GM20431 (cell line): Measurements from ENCODE around the gene AK5.

ENCODE experiments used
- in situ Hi-C: fragments of 300-500 bp; cut with MseI, MboI; formaldehyde crosslinking; loops from one replicate; pipeline ENCODE4 v1.15.0; 2020; ENCODE audit warnings: low sequenced_read_pairs; ENCODE audit not compliant: unreplicated experiment

AK5 gene

DNA sequence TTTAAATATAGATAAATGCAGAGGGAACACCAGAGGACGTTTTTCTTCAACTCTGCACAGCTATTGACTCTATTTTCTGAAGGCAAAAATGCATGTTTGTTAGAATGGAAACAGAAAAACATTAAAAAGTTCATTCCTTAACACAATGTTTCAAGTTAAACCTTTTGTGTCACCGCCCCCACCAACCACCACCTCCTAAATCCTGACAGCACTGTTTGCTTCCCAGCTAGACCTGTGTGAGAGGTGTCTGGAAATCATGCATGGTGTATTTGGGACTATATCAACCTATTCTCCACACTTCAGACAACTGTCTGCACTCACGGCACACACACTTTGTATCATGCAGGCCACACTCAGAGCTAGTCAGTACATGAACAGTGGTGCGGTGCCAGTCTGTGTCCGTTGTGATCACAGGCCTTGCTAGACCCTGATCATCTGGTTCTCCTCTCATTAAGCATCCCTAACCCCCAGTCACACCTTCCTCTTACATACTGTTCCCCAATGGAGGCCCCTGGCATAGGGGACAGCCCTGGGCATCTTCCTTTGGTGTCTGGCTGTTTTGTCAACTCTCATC lies 276.9 kb downstream of the AK5 start:
- in situ Hi-C loops: no loop called here

DNA sequence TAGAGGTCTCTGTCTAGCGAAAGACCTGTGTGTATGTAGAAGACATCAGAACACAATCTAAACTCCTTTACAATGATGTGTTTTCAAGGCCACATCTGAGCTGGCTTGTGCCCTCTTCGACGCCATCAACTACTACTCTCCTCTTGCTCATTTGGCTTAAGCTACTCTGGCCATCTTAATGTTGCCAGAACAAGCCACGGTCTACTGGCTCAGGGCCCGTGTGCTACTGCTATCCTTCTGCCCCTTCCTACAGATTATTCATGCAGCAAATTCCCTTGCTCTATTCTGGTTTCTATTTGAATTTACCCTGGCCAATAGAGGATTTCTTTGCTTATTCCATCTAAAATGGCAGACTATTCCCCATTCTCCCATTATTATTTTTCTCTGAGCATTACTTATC lies 278.9 kb downstream of the AK5 start:
- in situ Hi-C loops: no loop called here

DNA sequence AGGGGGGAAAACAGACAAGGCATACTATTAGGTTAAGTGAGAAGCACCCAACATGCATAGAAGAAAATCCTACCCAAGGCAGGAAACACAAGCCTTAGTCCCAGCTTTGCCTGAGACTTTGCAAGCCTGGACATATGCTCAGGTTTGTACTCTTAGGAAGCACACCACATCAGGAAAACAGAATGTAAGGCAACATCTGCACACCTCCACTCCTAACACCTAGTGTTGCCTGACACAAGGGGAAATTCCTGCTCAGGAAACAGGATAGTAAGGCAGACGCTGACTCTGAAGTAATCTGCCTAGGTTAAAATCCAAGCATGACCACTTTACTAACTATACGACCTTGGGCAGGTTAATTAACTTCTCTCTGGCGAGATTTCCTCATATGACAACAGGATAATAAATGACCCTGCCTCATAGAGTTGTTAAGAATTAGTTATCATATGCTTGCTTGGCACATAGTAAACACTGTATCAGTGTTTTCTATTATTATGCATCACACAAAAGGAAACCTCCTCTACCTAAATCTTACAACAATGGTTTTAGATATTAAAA lies 280.9 kb downstream of the AK5 start:
- in situ Hi-C loops: no loop called here

DNA sequence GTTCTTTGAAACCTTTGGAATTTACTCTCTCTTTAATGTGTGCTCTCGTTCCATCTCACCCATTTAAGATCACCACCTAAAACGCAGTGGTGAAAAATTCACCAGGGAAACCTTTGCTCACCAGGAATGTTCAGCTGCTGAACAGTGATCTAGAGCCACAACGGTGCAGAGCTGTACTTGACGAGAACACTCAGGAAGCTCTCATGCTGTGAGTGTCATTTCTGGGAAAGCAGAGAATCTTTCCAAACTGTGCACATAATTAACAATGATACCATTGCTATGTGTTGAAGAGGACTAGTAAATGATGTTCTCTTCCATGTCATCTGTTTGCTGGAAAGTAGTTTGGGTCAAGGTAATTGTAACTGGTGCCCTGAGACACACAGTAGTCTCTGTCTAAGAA lies 283.5 kb downstream of the AK5 start:
- in situ Hi-C loops: no loop called here

DNA sequence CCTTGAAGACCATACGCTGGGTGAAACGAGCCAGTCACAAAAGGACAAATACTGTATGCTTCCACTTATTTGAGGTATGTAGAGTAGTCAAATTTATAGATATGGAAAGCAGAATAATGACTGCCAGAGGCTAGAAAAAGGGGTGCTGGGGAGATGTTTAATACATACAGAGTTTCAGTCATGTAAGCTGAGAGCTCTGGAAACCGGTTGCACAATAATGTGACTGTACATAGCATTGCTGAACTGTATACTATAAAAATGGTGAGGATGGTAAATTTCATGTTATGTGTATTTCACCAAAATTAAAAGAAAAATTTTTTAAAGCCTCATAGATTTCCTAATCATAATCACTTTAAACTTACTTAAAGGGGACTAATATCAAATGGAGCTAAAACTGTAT lies 289.8 kb downstream of the AK5 start:
- in situ Hi-C loops: no loop called here

DNA sequence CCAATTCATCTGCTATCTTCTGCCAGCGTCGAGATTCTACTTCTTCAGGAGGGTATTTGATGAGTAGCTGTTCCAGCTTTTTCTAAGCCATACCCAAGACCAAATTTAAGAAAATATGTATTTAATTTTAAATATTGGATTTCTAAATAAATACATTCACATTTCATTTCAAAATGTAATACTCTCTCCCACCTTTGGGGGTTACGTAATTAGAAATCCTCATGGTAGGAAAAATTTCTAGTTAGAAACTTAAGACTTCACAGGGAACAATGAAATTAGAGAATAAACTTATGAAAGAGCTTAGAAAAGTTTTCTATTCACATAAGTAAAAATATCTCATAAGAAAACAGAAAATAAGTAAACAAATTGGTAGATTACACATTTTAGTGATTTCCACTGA lies 297.7 kb downstream of the AK5 start:
- in situ Hi-C loops: no loop called here

DNA sequence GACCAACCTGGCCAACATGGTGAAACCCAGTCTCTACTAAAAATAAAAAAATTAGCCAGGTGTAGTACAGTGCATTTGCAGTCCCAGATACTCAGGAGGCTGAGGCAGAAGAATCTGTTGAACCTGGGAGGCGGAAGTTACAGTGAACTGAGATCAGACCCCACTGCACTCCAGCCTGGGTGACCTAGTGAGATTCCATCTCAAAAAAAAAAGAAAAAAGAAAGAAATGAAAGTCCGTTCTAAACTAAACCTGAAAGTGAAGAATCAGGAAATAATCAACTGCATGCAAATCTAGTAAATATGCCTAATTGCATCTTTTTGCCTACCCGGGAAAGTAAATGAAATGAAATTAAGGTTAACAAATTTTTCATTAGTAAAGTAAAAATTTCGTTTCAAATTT lies 301.1 kb downstream of the AK5 start:
- in situ Hi-C loops: no loop called here

DNA sequence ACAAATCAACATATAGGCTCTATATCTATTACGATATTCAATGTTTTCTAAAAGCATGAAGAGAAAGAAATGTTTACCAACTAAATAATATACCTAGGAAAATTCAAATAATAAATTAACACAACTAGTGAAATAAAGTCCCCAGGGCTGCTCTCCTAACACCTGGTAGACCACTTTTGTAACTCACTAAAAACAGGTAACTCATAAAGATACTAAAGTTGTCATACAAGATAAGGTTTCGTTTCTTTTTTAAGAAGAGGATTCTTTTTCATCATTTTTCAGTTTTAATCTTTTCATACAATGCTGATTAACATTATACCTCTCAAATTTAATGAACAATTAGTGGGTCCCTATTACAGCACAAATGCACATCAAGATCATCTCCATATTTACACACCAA lies 301.7 kb downstream of the AK5 start:
- in situ Hi-C loops: no loop called here

DNA sequence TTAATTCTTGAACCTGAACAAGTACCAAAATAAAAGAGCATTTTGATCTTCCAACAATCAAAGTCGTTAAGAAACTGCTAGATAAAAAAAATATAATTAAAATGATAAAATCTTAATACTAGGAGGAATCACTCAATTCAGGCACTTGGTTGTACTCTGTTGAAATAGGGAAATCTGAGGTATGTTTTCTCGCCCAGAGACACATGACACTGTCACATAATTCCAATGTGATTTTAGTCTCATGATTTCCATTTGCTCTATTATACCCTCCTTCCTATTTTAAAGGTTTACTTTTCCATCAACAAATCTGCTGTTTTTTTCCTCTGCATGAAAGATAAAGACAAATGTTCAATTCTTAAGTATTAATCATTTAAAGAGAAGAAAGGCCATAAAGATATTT lies 303.1 kb downstream of the AK5 start:
- in situ Hi-C loops: no loop called here

DNA sequence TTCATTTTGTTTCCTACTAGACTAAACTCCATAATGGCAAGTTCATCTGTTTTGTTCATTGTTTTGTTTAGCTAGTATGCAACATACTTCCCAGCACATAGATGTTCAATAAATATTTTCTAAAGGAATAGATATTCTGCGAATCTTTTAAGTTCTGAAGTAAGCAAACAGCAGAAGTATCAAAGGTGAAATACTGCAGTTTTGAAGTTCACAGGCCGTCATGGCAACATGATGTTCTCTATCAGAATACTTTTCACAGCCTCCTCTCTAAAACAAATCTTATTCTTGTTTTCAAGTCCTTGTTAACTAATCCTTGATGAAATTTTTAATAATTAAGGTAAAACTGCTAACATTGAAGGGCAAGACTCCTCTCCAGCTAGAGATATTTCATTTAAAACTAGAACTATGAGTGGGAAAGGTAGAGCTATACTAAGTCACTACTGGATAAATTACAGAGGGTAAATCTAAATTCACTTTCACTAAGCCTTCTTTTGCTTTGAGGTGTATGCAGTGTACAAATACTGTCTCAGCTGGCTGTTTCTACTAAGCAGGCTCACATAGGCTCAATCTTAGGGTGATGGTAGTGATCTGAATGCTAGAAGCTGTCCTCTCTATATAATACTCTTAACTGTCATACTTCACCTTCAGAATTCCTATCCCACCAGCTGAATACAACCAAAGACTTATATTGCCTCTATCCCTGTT lies 303.9 kb downstream of the AK5 start:
- in situ Hi-C loops: no loop called here

DNA sequence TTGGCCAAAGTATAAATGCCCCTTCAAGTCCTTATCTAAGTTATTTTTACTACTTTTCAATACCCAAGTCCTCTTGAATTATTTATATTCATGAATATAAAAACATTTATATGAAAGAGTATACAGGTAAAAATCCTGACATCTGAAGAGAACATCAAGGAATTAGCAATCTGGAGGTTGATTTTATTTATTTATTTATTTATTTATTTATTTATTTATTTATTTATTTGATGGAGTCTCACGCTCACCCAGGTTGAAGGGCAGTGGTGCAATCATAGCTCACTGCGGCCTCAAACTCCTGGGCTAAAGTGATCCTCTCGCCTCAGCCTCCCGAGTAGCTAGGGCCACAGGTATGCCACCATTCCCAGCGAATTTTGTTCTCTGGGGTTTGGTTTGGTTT lies 307.4 kb downstream of the AK5 start:
- in situ Hi-C loops: no loop called here

DNA sequence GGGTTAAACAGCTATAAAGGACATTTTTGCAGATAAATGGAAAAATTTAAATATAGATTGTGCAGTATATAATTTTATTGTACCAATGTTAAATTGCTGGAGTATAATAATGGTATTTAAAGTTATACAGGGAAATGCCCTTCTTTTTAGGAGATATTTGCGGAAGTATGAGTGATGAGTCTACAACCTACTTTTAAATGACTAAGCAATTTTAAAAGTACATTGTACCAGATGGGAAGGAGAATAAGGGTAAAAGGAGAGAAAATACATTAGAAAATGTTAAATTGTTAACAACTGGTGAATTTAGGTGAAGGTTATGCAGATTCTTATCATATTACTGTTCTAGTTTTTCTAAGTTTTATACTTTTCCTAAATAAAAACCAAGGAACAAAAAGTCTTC lies 308.8 kb downstream of the AK5 start:
- in situ Hi-C loops: no loop called here

DNA sequence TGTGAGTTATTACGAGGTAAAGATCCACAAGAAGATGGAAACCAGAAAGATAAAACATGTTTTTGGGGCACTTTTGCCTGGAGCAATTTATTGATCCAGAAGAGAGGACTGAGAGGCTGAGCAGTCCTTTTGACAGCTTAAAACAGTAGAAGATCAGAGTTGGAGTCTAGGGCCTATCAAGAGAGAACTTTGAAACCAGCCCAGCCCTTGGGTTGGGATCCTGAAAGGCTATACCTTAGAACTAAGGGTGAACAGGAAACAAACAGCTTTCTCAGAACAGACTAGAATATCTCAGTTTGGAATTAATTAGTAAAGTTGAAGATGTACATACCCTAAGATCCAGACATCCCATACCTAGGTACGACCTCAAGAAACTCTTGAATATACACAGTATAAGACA lies 311.1 kb downstream of the AK5 start:
- in situ Hi-C loops: no loop called here

DNA sequence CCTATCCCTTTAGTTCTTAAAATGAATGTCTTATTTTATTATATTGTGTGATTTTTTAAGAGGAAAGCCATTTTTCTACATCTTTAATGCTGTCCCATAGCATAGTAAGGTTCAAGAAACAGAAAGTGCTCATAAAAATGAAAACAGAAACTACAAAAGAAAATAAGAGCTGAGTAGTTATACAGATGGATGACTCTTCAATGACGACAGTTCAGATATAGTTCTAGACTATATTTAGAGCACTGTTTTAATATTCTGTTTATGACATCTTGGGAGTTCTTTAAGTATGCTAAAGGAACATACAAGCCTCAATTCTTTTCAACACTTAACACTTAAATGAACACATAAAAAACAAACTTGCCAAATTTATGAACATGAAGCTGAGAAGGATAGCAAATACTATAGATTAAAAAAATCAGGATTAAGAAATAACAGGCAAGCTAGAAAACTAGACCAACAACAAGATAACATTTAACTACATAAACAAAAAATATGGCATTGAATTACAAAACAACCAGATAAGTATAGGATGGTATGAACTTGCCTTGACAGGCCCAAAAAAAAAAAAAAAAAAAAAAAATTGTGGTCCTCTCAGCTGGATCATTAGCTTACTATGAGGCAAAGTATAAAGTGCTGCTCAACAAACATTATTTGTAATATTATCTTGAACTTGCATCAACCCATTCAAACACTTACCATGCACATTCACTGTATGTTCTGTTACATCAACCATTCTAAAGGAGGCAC lies 312.7 kb downstream of the AK5 start:
- in situ Hi-C loops: no loop called here

DNA sequence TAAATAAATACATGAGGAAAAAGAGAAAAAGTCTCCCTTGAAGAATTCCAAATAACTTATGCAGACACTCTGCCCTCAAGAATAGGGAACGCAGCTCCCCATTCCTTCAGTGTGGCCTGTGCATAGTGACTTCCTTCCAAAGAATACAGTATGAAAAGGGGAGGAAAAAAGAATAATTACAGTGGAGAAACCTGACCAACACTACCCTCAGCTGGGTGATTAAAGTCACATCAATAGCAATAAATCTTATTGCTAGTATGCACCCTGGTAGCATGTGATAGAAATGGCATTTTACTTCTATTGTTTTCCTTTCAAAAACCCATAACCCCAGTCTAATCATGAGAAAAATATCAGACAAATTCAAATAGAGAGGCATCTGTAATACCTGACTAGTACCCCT lies 315.5 kb downstream of the AK5 start:
- in situ Hi-C loops: no loop called here

DNA sequence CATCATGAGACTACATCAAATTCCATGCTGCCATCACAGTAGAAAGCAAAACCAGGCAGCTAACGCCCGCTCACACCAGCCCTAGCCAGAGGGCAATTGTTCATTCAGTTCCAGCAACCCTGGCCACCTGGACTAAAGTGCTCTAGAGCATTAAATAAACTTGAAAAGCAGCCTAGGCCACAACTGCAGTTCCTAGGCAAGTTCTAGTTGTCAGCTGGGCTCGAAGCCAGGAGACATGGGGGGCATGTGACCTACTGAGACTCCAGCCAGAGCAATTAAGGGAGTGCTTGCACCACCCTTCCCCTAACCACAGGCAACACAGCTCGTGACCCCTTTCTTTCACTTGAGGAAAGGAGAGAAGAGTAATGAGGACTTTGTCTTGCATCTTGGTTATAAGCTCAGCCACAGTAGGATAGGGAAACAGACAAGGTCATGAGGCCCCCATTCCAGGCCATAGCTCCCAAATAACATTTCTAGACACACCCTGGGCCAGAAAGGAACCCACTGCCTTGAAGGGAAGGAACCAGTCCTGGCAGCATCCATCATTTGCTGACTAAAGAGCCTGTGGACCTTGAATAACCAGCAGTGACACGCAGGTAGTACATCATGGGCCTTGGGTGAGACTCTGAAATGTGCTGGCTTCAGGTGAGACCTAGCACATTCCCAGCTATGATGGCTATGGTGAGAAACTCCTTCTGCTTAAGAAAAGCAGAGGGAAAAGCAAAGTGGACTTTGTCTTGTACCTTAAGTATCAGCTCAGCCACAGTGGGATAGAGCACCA lies 323.6 kb downstream of the AK5 start:
- in situ Hi-C loops: no loop called here

DNA sequence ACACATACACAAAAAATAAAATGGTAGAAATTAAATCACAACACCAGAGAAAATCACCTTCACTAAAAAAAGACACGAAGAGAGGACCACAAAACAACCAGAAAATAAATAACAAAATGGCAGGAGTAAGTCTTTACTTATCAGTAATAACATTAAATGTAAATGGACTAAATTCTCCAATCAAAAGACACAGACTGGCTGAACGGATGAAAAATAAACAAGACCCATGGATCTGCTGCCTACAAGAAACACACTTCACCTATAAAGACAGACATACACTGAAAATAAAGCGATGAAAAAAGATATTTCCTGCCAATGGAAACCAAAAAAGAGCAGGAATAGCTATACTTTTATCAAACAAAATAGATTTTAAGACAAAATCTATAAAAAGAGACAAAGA lies 327.1 kb downstream of the AK5 start:
- in situ Hi-C loops: no loop called here
